Ishikawa (cell line): Measurements from ENCODE around the gene TNS3.

Source experiments
- CEBPB ChIP-seq: IDR thresholded peaks from 2 replicates; pipeline ENCODE4 v1.6.1; 2012
- CREB1 ChIP-seq: IDR thresholded peaks from 2 replicates; pipeline ENCODE4 v1.6.1; 2012; ENCODE audit warnings: low read depth
- EGR1 ChIP-seq: IDR thresholded peaks from 2 replicates; pipeline ENCODE4 v1.6.1; 2012
- EP300 ChIP-seq: IDR thresholded peaks from 2 replicates; pipeline ENCODE4 v1.6.1; 2012; ENCODE audit warnings: borderline replicate concordance
- FOXM1 ChIP-seq: IDR thresholded peaks from 2 replicates; pipeline ENCODE4 v1.6.1; 2012; ENCODE audit warnings: low read depth, borderline replicate concordance
- MAX ChIP-seq: IDR thresholded peaks from 2 replicates; pipeline ENCODE4 v1.6.1; 2012
- NFIC ChIP-seq: IDR thresholded peaks from 2 replicates; pipeline ENCODE4 v1.6.1; 2012
- RAD21 ChIP-seq: IDR thresholded peaks from 2 replicates; pipeline ENCODE4 v1.6.1; 2012; ENCODE audit warnings: low read depth
- REST ChIP-seq: IDR thresholded peaks from 2 replicates; pipeline ENCODE4 v1.6.1; 2012; ENCODE audit warnings: low read depth, mild to moderate bottlenecking
- TAF1 ChIP-seq: IDR thresholded peaks from 2 replicates; pipeline ENCODE4 v1.6.1; 2012; ENCODE audit warnings: low read depth, mild to moderate bottlenecking
- TCF12 ChIP-seq: IDR thresholded peaks from 2 replicates; pipeline ENCODE4 v1.6.1; 2012; ENCODE audit warnings: low read depth
- TEAD4 ChIP-seq: IDR thresholded peaks from 2 replicates; pipeline ENCODE4 v1.6.1; 2012
- USF1 ChIP-seq: IDR thresholded peaks from 2 replicates; pipeline ENCODE4 v1.6.1; 2012
- YY1 ChIP-seq: IDR thresholded peaks from 2 replicates; pipeline ENCODE4 v1.6.1; 2012; ENCODE audit warnings: low read depth
- ZBTB7A ChIP-seq: IDR thresholded peaks from 2 replicates; pipeline ENCODE4 v1.6.1; 2012; ENCODE audit warnings: low read depth

The TNS3 gene

GRCh38 chr7:47466832-47467231, 115.1 kb downstream of the TNS3 start:
- TF ChIP-seq TEAD4 (no peak), EP300 (no peak), CREB1 (no peak)

- TF ChIP-seq CREB1: no peak
- TF ChIP-seq EP300: no peak
- no peak for TF ChIP-seq TEAD4
Observed at GRCh38 chr7:47465191-47465590, 116.7 kb downstream of the TNS3 start.

- TF ChIP-seq TEAD4 (no peak), TAF1 (no peak), CEBPB (no peak), ZBTB7A (no peak), MAX (no peak), CREB1 (no peak), FOXM1 (no peak)
Observed at GRCh38 chr7:47464266-47464665, 117.6 kb downstream of the TNS3 start.

GRCh38 chr7:47461746-47462145, 120.2 kb downstream of the TNS3 start:
- TF ChIP-seq TAF1 (no peak), REST (no peak), EP300 (no peak), TEAD4 (no peak), MAX (no peak), FOXM1 (no peak), CREB1 (no peak), CEBPB (no peak)

- TF ChIP-seq RAD21 (no peak), ZBTB7A (peak; percentile 25; the same call in 1 of the 2 replicates), NFIC (peak; percentile 88), TEAD4 (peak; percentile 64), EGR1 (no peak), EP300 (peak; percentile 70; the same call in 1 of the 2 replicates), CREB1 (no peak), MAX (peak; percentile 47; the same call in 1 of the 2 replicates), FOXM1 (no peak), USF1 (no peak), YY1 (0 out of 2 replicates have a peak, but pooled peaks have one; percentile 42), TAF1 (no peak), CEBPB (no peak), TCF12 (peak; percentile 71; the same call in 1 of the 2 replicates), REST (no peak)
Observed at GRCh38 chr7:47461161-47461560, 120.8 kb downstream of the TNS3 start.

- TF ChIP-seq RAD21 (no peak), FOXM1 (no peak), TEAD4 (0 out of 2 replicates have a peak, but pooled peaks have one; percentile 11), MAX (peak; percentile 42; the same call in 1 of the 2 replicates), USF1 (no peak), ZBTB7A (no peak), CREB1 (no peak), TAF1 (no peak), NFIC (peak; percentile 79), YY1 (no peak), EP300 (peak; percentile 47; the same call in 1 of the 2 replicates), TCF12 (no peak), CEBPB (peak; percentile 50; the same call in 1 of the 2 replicates), EGR1 (no peak), REST (no peak)
Observed at GRCh38 chr7:47460251-47460989, 121.5 kb downstream of the TNS3 start.
